ENCODE data around the gene FN3KRP. TPM values are rescaled to one million over a fixed set of nuclear protein-coding genes. Genes with fewer than 3 reads are reported as not detected.

FN3KRP gene
- total and polyA plus RNA-seq, 2 of the 13 experiments (the other 11 are each of a cell fraction or from before 2014, with no cell fraction given): 22.4 to 28.2 TPM

- CTCF ChIA-PET (ENCODE audit: low intra/inter-chr PET ratio, low total read pairs): no interaction called here
- H3K27me3 ChIP-seq (ENCODE audit: control insufficient read depth in 1 of 2, insufficient read depth in 2 of 2, low read length in 2 of 2): peaks cover 0 to 22% of the 10 kb centered on the region in 2 experiments; a peak in 2 of 5 replicates
- peak; percentile 91 for FAIRE-seq
- no peaks in the 10 kb centered on the region for H3K79me2 ChIP-seq (ENCODE audit: insufficient read depth, low read length)
- intact Hi-C loops (cut with micrococcal nuclease; ENCODE audit: unreplicated experiment): loop anchor here (1.0 kb wide), 1 partner anchor 34 kb away; no protein-coding TSS in a partner anchor
- peak overlapping the region; percentile 26 to 60 (median 27) for H3K4me3 ChIP-seq (replicated peaks in 1 of 3; ENCODE audit: insufficient read depth in 1 of 3, low read depth in 2 of 3, low read length in 3 of 3)
- H3K4me1 ChIP-seq (ENCODE audit: insufficient read depth, low read length): peaks cover 63% of the 10 kb centered on the region
- ATAC-seq: peak; percentile 68
- H3K36me3 ChIP-seq (replicated peaks in 1 of 2; ENCODE audit: control insufficient read depth in 1 of 2, insufficient read depth in 2 of 2, low read length in 2 of 2): no peaks in the 10 kb centered on the region
- no peak overlapping the region for H2AFZ ChIP-seq (ENCODE audit: low read length)
- H3K9ac ChIP-seq (ENCODE audit: insufficient read depth, low read depth, low read length): no peak overlapping the region
- H3K27ac ChIP-seq (ENCODE audit: extremely low read length, insufficient read depth, low read length): no peak overlapping the region
- in situ Hi-C loops (cut with HindIII; ENCODE audit: extremely low pct_ligation_motif_present, low pct_unique_long_range_greater_than_20kb): no loop called here
- H3K4me2 ChIP-seq (ENCODE audit: low read depth, low read length): peak overlapping the region; percentile 84
- no TSS peak for BruUV-seq (replicated peaks)
- POLR2A ChIA-PET: interaction anchor here (0.7 to 1.0 kb wide), 2 partner anchors 8 to 13 kb away, joined by 3 read pairs; partner anchors contain the start of gene FN3KRP
- WGBS (ENCODE audit: low lambda C conversion rate): 8% methylated on average over 30 of the region's 38 CpGs
- no peaks in the 10 kb centered on the region for H4K20me1 ChIP-seq (ENCODE audit: insufficient read depth, low read length)
- DNase-seq (ENCODE audit: low spot score): peak; percentile 69
- no peaks in the 10 kb centered on the region for H3K9me3 ChIP-seq (ENCODE audit: low read length)
- no peak for TF ChIP-seq RERE (CRISPR knock-in tag; IDR thresholded peaks at IDR 0.05; ENCODE audit: low read depth)
- peak; percentile 65; the same call in 1 of the 2 replicates for TF ChIP-seq ZNF543 (CRISPR knock-in tag; IDR thresholded peaks at IDR 0.05)
- TF ChIP-seq ZNF552 (CRISPR knock-in tag; IDR thresholded peaks at IDR 0.05; ENCODE audit: borderline replicate concordance): no peak
- no peak for TF ChIP-seq NFIB (CRISPR knock-in tag; IDR thresholded peaks at IDR 0.05; ENCODE audit: borderline replicate concordance)
- TF ChIP-seq SKI (IDR thresholded peaks at IDR 0.05; ENCODE audit: partially characterized antibody): peak; percentile 12
- no peak for TF ChIP-seq KMT2A (CRISPR knock-in tag; IDR thresholded peaks at IDR 0.05)
- peak; percentile 73; the same call in 1 of the 2 replicates for TF ChIP-seq ZNF619 (CRISPR knock-in tag; IDR thresholded peaks at IDR 0.05)
- 0 out of 2 replicates have a peak, but pooled peaks have one; percentile 40 for TF ChIP-seq TSC22D2 (CRISPR knock-in tag; IDR thresholded peaks at IDR 0.05; ENCODE audit: borderline replicate concordance)
- 0 out of 2 replicates have a peak, but pooled peaks have one; percentile 15 for TF ChIP-seq ZNF839 (CRISPR knock-in tag; IDR thresholded peaks at IDR 0.05; ENCODE audit: borderline replicate concordance)
- peak; percentile 59; the same call in 1 of the 2 replicates for TF ChIP-seq ZNF556 (CRISPR knock-in tag; IDR thresholded peaks at IDR 0.05; ENCODE audit: borderline replicate concordance)
- 0 out of 2 replicates have a peak, but pooled peaks have one; percentile 50 for TF ChIP-seq CC2D1A (CRISPR knock-in tag; IDR thresholded peaks at IDR 0.05)
- TF ChIP-seq ZNF431 (CRISPR knock-in tag; IDR thresholded peaks at IDR 0.05; ENCODE audit: borderline replicate concordance, low read depth): 0 out of 2 replicates have a peak, but pooled peaks have one; percentile 39
- TF ChIP-seq TEF (CRISPR knock-in tag; IDR thresholded peaks at IDR 0.05): no peak
Measured at GRCh38 chr17:82703935-82704865, 12.3 kb upstream of the FN3KRP start.
